IMR-90 (cell line): ENCODE measurements around the gene QPRT.

Experiments
- BHLHE40 ChIP-seq: fragments of 150-350 bp; IDR thresholded peaks from 2 replicates; pipeline ENCODE4 v1.6.1; 2016; ENCODE audit warnings: mild to moderate bottlenecking, low read depth, low read length
- CEBPB ChIP-seq: IDR thresholded peaks from 2 replicates; pipeline ENCODE4 v1.6.1; 2012; ENCODE audit warnings: low read depth, low read length, improper control_type of control experiment
- MAZ ChIP-seq: IDR thresholded peaks from 2 replicates; pipeline ENCODE4 v1.6.1; 2012; ENCODE audit warnings: low read depth, mild to moderate bottlenecking, low read length, improper control_type of control experiment, moderate library complexity, borderline replicate concordance
- POLR2A ChIP-seq: IDR thresholded peaks from 2 replicates; pipeline ENCODE4 v1.6.1; 2012; ENCODE audit warnings: mild to moderate bottlenecking, low read depth, low read length
- RAD21 ChIP-seq: IDR thresholded peaks from 2 replicates; pipeline ENCODE4 v1.6.1; 2012; ENCODE audit warnings: low read length, improper control_type of control experiment
- RCOR1 ChIP-seq: IDR thresholded peaks from 2 replicates; pipeline ENCODE4 v1.6.1; 2012; ENCODE audit warnings: mild to moderate bottlenecking, low read length, improper control_type of control experiment; ENCODE audit not compliant: insufficient replicate concordance
- SMC3 ChIP-seq: fragments of 150-350 bp; IDR thresholded peaks from 2 replicates; pipeline ENCODE4 v1.6.1; 2016; ENCODE audit warnings: low read depth, mild to moderate bottlenecking, antibody characterized with exemption, low read length, moderate library complexity
- TF ChIP-seq, protein P1 (sequence below): fragments of 150-350 bp; IDR thresholded peaks from 2 replicates; pipeline ENCODE4 v1.6.1; 2017; ENCODE audit warnings: mild to moderate bottlenecking, antibody characterized with exemption, low read length, low read depth
- TF ChIP-seq, protein P2 (sequence below): conservative IDR thresholded peaks from 2 replicates; pipeline ENCODE4 v1.5.1; 2012; ENCODE audit warnings: mild to moderate bottlenecking, low read depth, low read length, improper control_type of control experiment
- TF ChIP-seq, protein P3 (sequence below): fragments of 150-350 bp; IDR thresholded peaks from 2 replicates; pipeline ENCODE4 v1.6.1; 2016; ENCODE audit warnings: low read depth, mild to moderate bottlenecking, low read length, moderate library complexity, borderline replicate concordance

DNA sequence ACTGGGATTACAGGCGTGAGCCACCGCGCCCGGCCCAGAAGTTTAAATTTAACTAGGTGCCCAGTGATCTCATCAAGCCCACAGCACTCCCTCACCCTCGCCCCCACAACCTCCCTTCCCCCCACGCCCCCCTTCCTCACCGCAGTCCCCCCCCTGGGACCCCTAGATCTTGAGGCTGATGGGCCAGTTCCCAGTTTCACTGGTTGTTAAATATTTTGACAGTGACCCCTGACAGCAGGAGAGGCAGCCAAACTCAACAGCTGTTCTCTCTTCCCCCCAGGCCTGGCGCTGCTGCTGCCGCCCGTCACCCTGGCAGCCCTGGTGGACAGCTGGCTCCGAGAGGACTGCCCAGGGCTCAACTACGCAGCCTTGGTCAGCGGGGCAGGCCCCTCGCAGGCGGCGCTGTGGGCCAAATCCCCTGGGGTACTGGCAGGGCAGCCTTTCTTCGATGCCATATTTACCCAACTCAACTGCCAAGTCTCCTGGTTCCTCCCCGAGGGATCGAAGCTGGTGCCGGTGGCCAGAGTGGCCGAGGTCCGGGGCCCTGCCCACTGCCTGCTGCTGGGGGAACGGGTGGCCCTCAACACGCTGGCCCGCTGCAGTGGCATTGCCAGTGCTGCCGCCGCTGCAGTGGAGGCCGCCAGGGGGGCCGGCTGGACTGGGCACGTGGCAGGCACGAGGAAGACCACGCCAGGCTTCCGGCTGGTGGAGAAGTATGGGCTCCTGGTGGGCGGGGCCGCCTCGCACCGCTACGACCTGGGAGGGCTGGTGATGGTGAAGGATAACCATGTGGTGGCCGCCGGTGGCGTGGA, 15.6 kb downstream of the QPRT start:
- TF ChIP-seq, protein P1, sequence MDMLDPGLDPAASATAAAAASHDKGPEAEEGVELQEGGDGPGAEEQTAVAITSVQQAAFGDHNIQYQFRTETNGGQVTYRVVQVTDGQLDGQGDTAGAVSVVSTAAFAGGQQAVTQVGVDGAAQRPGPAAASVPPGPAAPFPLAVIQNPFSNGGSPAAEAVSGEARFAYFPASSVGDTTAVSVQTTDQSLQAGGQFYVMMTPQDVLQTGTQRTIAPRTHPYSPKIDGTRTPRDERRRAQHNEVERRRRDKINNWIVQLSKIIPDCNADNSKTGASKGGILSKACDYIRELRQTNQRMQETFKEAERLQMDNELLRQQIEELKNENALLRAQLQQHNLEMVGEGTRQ = no peak
- TF ChIP-seq, protein P2, sequence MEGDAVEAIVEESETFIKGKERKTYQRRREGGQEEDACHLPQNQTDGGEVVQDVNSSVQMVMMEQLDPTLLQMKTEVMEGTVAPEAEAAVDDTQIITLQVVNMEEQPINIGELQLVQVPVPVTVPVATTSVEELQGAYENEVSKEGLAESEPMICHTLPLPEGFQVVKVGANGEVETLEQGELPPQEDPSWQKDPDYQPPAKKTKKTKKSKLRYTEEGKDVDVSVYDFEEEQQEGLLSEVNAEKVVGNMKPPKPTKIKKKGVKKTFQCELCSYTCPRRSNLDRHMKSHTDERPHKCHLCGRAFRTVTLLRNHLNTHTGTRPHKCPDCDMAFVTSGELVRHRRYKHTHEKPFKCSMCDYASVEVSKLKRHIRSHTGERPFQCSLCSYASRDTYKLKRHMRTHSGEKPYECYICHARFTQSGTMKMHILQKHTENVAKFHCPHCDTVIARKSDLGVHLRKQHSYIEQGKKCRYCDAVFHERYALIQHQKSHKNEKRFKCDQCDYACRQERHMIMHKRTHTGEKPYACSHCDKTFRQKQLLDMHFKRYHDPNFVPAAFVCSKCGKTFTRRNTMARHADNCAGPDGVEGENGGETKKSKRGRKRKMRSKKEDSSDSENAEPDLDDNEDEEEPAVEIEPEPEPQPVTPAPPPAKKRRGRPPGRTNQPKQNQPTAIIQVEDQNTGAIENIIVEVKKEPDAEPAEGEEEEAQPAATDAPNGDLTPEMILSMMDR = no peak
- TF ChIP-seq SMC3 = no peak
- TF ChIP-seq RAD21 = no peak
- TF ChIP-seq RCOR1 = no peak
- TF ChIP-seq, protein P3, sequence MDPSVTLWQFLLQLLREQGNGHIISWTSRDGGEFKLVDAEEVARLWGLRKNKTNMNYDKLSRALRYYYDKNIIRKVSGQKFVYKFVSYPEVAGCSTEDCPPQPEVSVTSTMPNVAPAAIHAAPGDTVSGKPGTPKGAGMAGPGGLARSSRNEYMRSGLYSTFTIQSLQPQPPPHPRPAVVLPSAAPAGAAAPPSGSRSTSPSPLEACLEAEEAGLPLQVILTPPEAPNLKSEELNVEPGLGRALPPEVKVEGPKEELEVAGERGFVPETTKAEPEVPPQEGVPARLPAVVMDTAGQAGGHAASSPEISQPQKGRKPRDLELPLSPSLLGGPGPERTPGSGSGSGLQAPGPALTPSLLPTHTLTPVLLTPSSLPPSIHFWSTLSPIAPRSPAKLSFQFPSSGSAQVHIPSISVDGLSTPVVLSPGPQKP = no peak
- TF ChIP-seq MAZ = no peak
- TF ChIP-seq POLR2A = no peak
- no peak for TF ChIP-seq CEBPB
- no peak for TF ChIP-seq BHLHE40
